Neural cell (in vitro differentiated cells): ENCODE results near the gene RMDN2. TPM values are rescaled to one million over a fixed set of nuclear protein-coding genes. Genes with fewer than 3 reads are reported as not detected.

ENCODE experiments used
- H2AFZ ChIP-seq: fragments of 200-600, 300-800 bp; sonication (generic), shearing (Covaris generic); 2 replicates; pipeline ENCODE4 v1.6.0; 2014; ENCODE audit warnings: low read depth, mild to moderate bottlenecking, antibody characterized with exemption, low read length, moderate library complexity
- H3F3A ChIP-seq: fragments of 200-600 bp; shearing (Covaris generic); 2 replicates; pipeline ENCODE4 v1.6.1; 2016; ENCODE audit warnings: mild to moderate bottlenecking, moderate library complexity, mixed read lengths, antibody characterized with exemption, low read length; ENCODE audit not compliant: insufficient read depth, poor library complexity, severe bottlenecking
- H3K27ac ChIP-seq: fragments of 200-600, 300-800 bp; sonication (generic), shearing (Covaris generic); 2 replicates; pipeline ENCODE4 v1.5.1; 2014; ENCODE audit warnings: mild to moderate bottlenecking, low read length, moderate library complexity
- H3K27me3 ChIP-seq: fragments of 300-800, 200-600 bp; sonication (generic), shearing (Covaris generic); 2 replicates; pipeline ENCODE4 v1.6.0; 2014; ENCODE audit warnings: mild to moderate bottlenecking, low read depth, low read length, moderate library complexity; ENCODE audit not compliant: insufficient read depth
- H3K36me3 ChIP-seq: fragments of 300-800, 200-600 bp; sonication (generic), shearing (Covaris generic); 2 replicates; pipeline ENCODE4 v1.5.1; 2014; ENCODE audit warnings: mild to moderate bottlenecking, antibody characterized with exemption, low read length, moderate library complexity; ENCODE audit not compliant: insufficient read depth
- H3K4me2 ChIP-seq: fragments of 300-800, 200-600 bp; sonication (generic), shearing (Covaris generic); 2 replicates; pipeline ENCODE4 v1.6.0; 2014; ENCODE audit warnings: mild to moderate bottlenecking, low read length
- H3K4me3 ChIP-seq: fragments of 300-800, 200-600 bp; sonication (generic), shearing (Covaris generic); 2 replicates; pipeline ENCODE4 v1.5.1; 2014; ENCODE audit warnings: mild to moderate bottlenecking, low read length, moderate library complexity
- H3K79me2 ChIP-seq: fragments of 200-600 bp; shearing (Covaris generic); replicated peaks from 2 replicates; pipeline ENCODE4 v1.6.0; 2014; ENCODE audit warnings: mild to moderate bottlenecking, low read length, moderate library complexity; ENCODE audit not compliant: insufficient read depth
- H3K9ac ChIP-seq: fragments of 300-800, 200-600 bp; sonication (generic), shearing (Covaris generic); 2 replicates; pipeline ENCODE4 v1.6.1; 2016; ENCODE audit warnings: mild to moderate bottlenecking, low read length, mixed read lengths
- H3K9me2 ChIP-seq: fragments of 200-600 bp; shearing (Covaris generic); 2 replicates; pipeline ENCODE4 v1.6.1; 2016; ENCODE audit warnings: mild to moderate bottlenecking, low read length, mixed read lengths; ENCODE audit not compliant: insufficient read depth
- H3K9me3 ChIP-seq: fragments of 200-600, 300-800 bp; sonication (generic), shearing (Covaris generic); 2 replicates; pipeline ENCODE4 v1.6.1; 2016; ENCODE audit warnings: mild to moderate bottlenecking, mixed run types, low read length, moderate library complexity, mixed read lengths
- H4K20me1 ChIP-seq: fragments of 200-600 bp; shearing (Covaris generic); 2 replicates; pipeline ENCODE4 v1.6.1; 2016; ENCODE audit warnings: mild to moderate bottlenecking, mixed run types; ENCODE audit not compliant: insufficient read depth
- CTCF ChIP-seq: fragments of 450-650 bp; IDR thresholded peaks from 2 replicates; pipeline ENCODE4 v1.5.1; 2014; ENCODE audit warnings: antibody characterized with exemption, mild to moderate bottlenecking, moderate library complexity; ENCODE audit not compliant: poor library complexity, severe bottlenecking
- EP300 ChIP-seq: fragments of 450-650 bp; conservative IDR thresholded peaks from 2 replicates; pipeline ENCODE4 v1.6.1; 2014; ENCODE audit warnings: antibody characterized with exemption, mild to moderate bottlenecking, moderate library complexity; ENCODE audit not compliant: poor library complexity, severe bottlenecking
- EZH2 ChIP-seq: fragments of 200-600, 300-800 bp; shearing (Covaris generic), sonication (generic); IDR thresholded peaks from 2 replicates; pipeline ENCODE4 v1.6.1; 2014; ENCODE audit warnings: antibody characterized with exemption, low read length, borderline replicate concordance, mild to moderate bottlenecking; ENCODE audit not compliant: insufficient read depth, poor library complexity, severe bottlenecking
- MXI1 ChIP-seq: fragments of 450-650 bp; conservative IDR thresholded peaks from 2 replicates; pipeline ENCODE4 v1.6.1; 2014; ENCODE audit warnings: antibody characterized with exemption, mild to moderate bottlenecking; ENCODE audit not compliant: poor library complexity, severe bottlenecking
- POLR2AphosphoS5 ChIP-seq: IDR thresholded peaks from 2 replicates; pipeline ENCODE4 v1.6.1; 2012
- RAD21 ChIP-seq: fragments of 450-650 bp; conservative IDR thresholded peaks from 2 replicates; pipeline ENCODE4 v1.6.1; 2014; ENCODE audit warnings: antibody characterized with exemption, mild to moderate bottlenecking, moderate library complexity
- REST ChIP-seq: IDR thresholded peaks from 2 replicates; pipeline ENCODE4 v1.6.1; 2012; ENCODE audit warnings: borderline replicate concordance
- SMC3 ChIP-seq: fragments of 450-650 bp; conservative IDR thresholded peaks from 2 replicates; pipeline ENCODE4 v1.6.1; 2014; ENCODE audit warnings: antibody characterized with exemption, mild to moderate bottlenecking, moderate library complexity; ENCODE audit not compliant: poor library complexity
- TAF1 ChIP-seq: IDR thresholded peaks from 2 replicates; pipeline ENCODE4 v1.6.1; 2012; ENCODE audit warnings: low read depth
- polyA plus RNA-seq: library from polyadenylated mRNA; depleted of rRNA; stranded (reverse); fragments of >200 nt; gene quantifications from 2 replicates; pipeline ENCODE4 v1.2.3, GENCODE V29; 2014

RMDN2 gene
- polyA plus RNA-seq, 1 donor from 2014 or later: 5.5 TPM

GRCh38 chr2:38064801-38065501, 139.9 kb downstream of the RMDN2 start:
- Histone ChIP-seq H3K9me3 (no peaks in the 10 kb centered on the region), H3K27me3 (no peaks in the 10 kb centered on the region), H2AFZ (no peak overlapping the region), H3F3A (no peaks in the 10 kb centered on the region), H3K9ac (no peak overlapping the region), H3K36me3 (no peaks in the 10 kb centered on the region), H3K9me2 (no peaks in the 10 kb centered on the region), H3K27ac (no peak overlapping the region), H3K79me2 (no peaks in the 10 kb centered on the region), H3K4me2 (no peak overlapping the region), H4K20me1 (no peaks in the 10 kb centered on the region), H3K4me3 (no peak overlapping the region)
- TF ChIP-seq EP300 (no peak), TAF1 (no peak), REST (no peak), RAD21 (no peak), POLR2AphosphoS5 (no peak), CTCF (no peak), SMC3 (no peak), EZH2 (no peak), MXI1 (no peak)

GRCh38 chr2:38065502-38066135, 140.5 kb downstream of the RMDN2 start:
- Histone ChIP-seq H3K9ac (no peak overlapping the region), H3K9me3 (no peaks in the 10 kb centered on the region), H3K27ac (no peak overlapping the region), H3K36me3 (no peaks in the 10 kb centered on the region), H3K4me3 (no peak overlapping the region), H3K4me2 (no peak overlapping the region), H3K9me2 (no peaks in the 10 kb centered on the region), H3K27me3 (no peaks in the 10 kb centered on the region), H3K79me2 (no peaks in the 10 kb centered on the region), H2AFZ (no peak overlapping the region), H4K20me1 (no peaks in the 10 kb centered on the region), H3F3A (no peaks in the 10 kb centered on the region)
- TF ChIP-seq EZH2 (no peak), SMC3 (no peak), TAF1 (no peak), RAD21 (no peak), EP300 (no peak), MXI1 (no peak), POLR2AphosphoS5 (no peak), CTCF (no peak), REST (no peak)
